A673 (cell line): ENCODE data around the gene PROX2. TPM values are rescaled to one million over a fixed set of nuclear protein-coding genes. Genes with fewer than 3 reads are reported as not detected.

Experiments used
- BruUV-seq: library from RNA; stranded (reverse); fragments of 400-500 nt; replicated peaks from 2 replicates; lab custom pipeline; 2021; lab: Mats Ljungman, UMichigan
- CTCF ChIA-PET: fragments of 300-600 bp; sonication (Branson Sonifier 250); formaldehyde crosslinking; loops from one replicate; lab custom pipeline; 2022; ENCODE audit warnings: antibody characterized with exemption; lab: Charles Lee
- POLR2A ChIA-PET: fragments of 300-600 bp; sonication (Branson Sonifier 250); formaldehyde crosslinking; loops from one replicate; lab custom pipeline; 2022; ENCODE audit warnings: antibody characterized with exemption; ENCODE audit not compliant: low non-redundant PET; lab: Charles Lee
- DNase-seq: peaks from one replicate; pipeline ENCODE4 v3.0.0-alpha.2; 2015; ENCODE audit warnings: low spot score
- H3K27ac ChIP-seq: fragments of 200-600 bp; sonication (generic); 2 replicates; pipeline ENCODE4 v1.5.1; 2016; ENCODE audit warnings: mixed run types, low read depth, mild to moderate bottlenecking, mixed read lengths, antibody characterized with exemption, low read length; ENCODE audit not compliant: poor library complexity, severe bottlenecking
- H3K27me3 ChIP-seq: fragments of 200-600 bp; sonication (generic); replicated peaks from 2 replicates; pipeline ENCODE4 v1.6.1; 2017; ENCODE audit warnings: mixed run types, low read depth, mild to moderate bottlenecking, mixed read lengths, antibody characterized with exemption, low read length; ENCODE audit not compliant: insufficient read depth, poor library complexity
- H3K36me3 ChIP-seq: fragments of 200-600 bp; sonication (generic); 2 replicates; pipeline ENCODE4 v1.6.1; 2016; ENCODE audit warnings: mixed run types, mild to moderate bottlenecking, mixed read lengths, antibody characterized with exemption, low read length; ENCODE audit not compliant: insufficient read depth, poor library complexity, severe bottlenecking
- H3K4me1 ChIP-seq: fragments of 200-600 bp; sonication (generic); 2 replicates; pipeline ENCODE4 v1.6.1; 2017; ENCODE audit warnings: mixed run types, mild to moderate bottlenecking, mixed read lengths, antibody characterized with exemption, low read length; ENCODE audit not compliant: insufficient read depth, poor library complexity, severe bottlenecking
- H3K4me3 ChIP-seq: fragments of 200-600 bp; sonication (generic); 2 replicates; pipeline ENCODE4 v1.5.1; 2016; ENCODE audit warnings: low read depth, mixed run types, mild to moderate bottlenecking, mixed read lengths, low read length; ENCODE audit not compliant: poor library complexity, severe bottlenecking
- H3K9me3 ChIP-seq: fragments of 200-600 bp; sonication (generic); 2 replicates; pipeline ENCODE4 v1.6.1; 2016; ENCODE audit warnings: mixed run types, low read depth, mild to moderate bottlenecking, mixed read lengths, antibody characterized with exemption, low read length; ENCODE audit not compliant: poor library complexity, severe bottlenecking
- CTCF ChIP-seq: fragments of 300-800, 200-600 bp; sonication (generic); conservative IDR thresholded peaks from 2 replicates; pipeline ENCODE4 v1.5.1; 2017; ENCODE audit warnings: low read depth, mild to moderate bottlenecking, antibody characterized with exemption, low read length, moderate library complexity, mixed read lengths
- EZH2 ChIP-seq: fragments of 200-600 bp; sonication (generic); IDR thresholded peaks from 2 replicates; pipeline ENCODE4 v1.6.1; 2017; ENCODE audit warnings: borderline replicate concordance, low read depth, mild to moderate bottlenecking, mixed read lengths, antibody characterized with exemption, low read length; ENCODE audit not compliant: poor library complexity, severe bottlenecking
- intact Hi-C: fragments of 100-400 bp; cut with micrococcal nuclease; formaldehyde crosslinking; loops from one replicate; pipeline ENCODE4 v1.10.0; 2022; ENCODE audit not compliant: unreplicated experiment
- total RNA-seq: library from RNA; stranded (reverse); gene quantifications from 2 replicates; pipeline ENCODE4 v1.2.3, GENCODE V29; 2021

PROX2 gene
- total RNA-seq, 1 experiment from 2014 or later = not detected

GRCh38 chr14:74879427-74880182, 3.7 kb upstream of the PROX2 start:
- DNase-seq = no peak
- TF ChIP-seq CTCF = no peak
- no peak for TF ChIP-seq EZH2
- BruUV-seq = no TSS peak
- no peaks in the 10 kb centered on the region for H3K27me3 ChIP-seq
- H3K4me1 ChIP-seq = peaks cover 12% of the 10 kb centered on the region
- H3K27ac ChIP-seq = no peak overlapping the region
- no peaks in the 10 kb centered on the region for H3K36me3 ChIP-seq
- no peak overlapping the region for H3K4me3 ChIP-seq
- ChIA-PET POLR2A (no interaction called here), CTCF (interaction anchor here (1.3 to 1.7 kb wide), 3 partner anchors 12 to 208 kb away, joined by 8 to 16 read pairs (median 11); no protein-coding TSS in a partner anchor)
- intact Hi-C loops = no loop called here
- no peaks in the 10 kb centered on the region for H3K9me3 ChIP-seq

GRCh38 chr14:74875204-74875603, 741 bp downstream of the PROX2 start:
- POLR2A ChIA-PET = no interaction called here
- TF ChIP-seq CTCF (no peak), EZH2 (no peak)
- Histone ChIP-seq H3K4me3 (no peak overlapping the region), H3K27me3 (no peaks in the 10 kb centered on the region), H3K9me3 (no peaks in the 10 kb centered on the region), H3K4me1 (no peaks in the 10 kb centered on the region), H3K36me3 (no peaks in the 10 kb centered on the region), H3K27ac (no peak overlapping the region)
- DNase-seq = no peak
- no TSS peak for BruUV-seq
- CTCF ChIA-PET = no interaction called here
- intact Hi-C loops = no loop called here

- Histone ChIP-seq H3K27ac (no peak overlapping the region), H3K36me3 (no peaks in the 10 kb centered on the region), H3K9me3 (no peaks in the 10 kb centered on the region), H3K4me1 (no peaks in the 10 kb centered on the region), H3K27me3 (no peaks in the 10 kb centered on the region), H3K4me3 (no peak overlapping the region)
- POLR2A ChIA-PET = interaction anchor here (0.7 kb wide), 1 partner anchor 313 kb away, joined by 3 read pairs; no protein-coding TSS in a partner anchor
- TF ChIP-seq EZH2 (no peak), CTCF (no peak)
- no TSS peak for BruUV-seq
- intact Hi-C loops = no loop called here
- no peak for DNase-seq
- CTCF ChIA-PET = interaction anchor here (0.9 to 1.5 kb wide), 2 partner anchors 7 to 11 kb away, joined by 3 to 4 read pairs; no protein-coding TSS in a partner anchor
These were observed 4.1 kb downstream of the PROX2 start for GRCh38 chr14:74871819-74872218.
